Metanephros (tissue), 2 donors: ENCODE measurements around the gene LIMS4. TPM values are rescaled to one million over a fixed set of nuclear protein-coding genes. Genes with fewer than 3 reads are reported as not detected.

ENCODE experiments used
- small RNA-seq: library from RNA; depleted of rRNA; stranded (forward); fragments of <200 nt; gene quantifications from one replicate; pipeline ENCODE3, GENCODE V24; 2014; ENCODE audit warnings: low replicate concordance
- total RNA-seq: library from RNA; depleted of rRNA; stranded (reverse); fragments of >200 nt; gene quantifications from one replicate; pipeline ENCODE4 v1.2.3, GENCODE V29; 2014

The LIMS4 gene
- total RNA-seq: 4.4 TPM

GRCh38 chr2:110472171-110473058, at the start of gene LIMS4:
Gene LIMS4 (minus strand): TSS chr2:110472816. CDS start chr2:110472778, 38 bp downstream.

Small RNA genes lying within 50 kb of the gene (small RNA-seq; reads per million reads assigned to genes)
- gene AC108938.1: not detected

Other genes with a start within 250 kb of the LIMS4 start
- 39.6 TPM for gene RGPD6, start 104.4 kb upstream of the LIMS4 start, total RNA-seq
- 20.3 TPM for gene BUB1, start 205.2 kb upstream of the LIMS4 start, total RNA-seq